Ishikawa (cell line): Measurements from ENCODE around the gene IL17RD.

Source experiments
- CEBPB ChIP-seq: IDR thresholded peaks from 2 replicates; pipeline ENCODE4 v1.6.1; 2012
- CREB1 ChIP-seq: IDR thresholded peaks from 2 replicates; pipeline ENCODE4 v1.6.1; 2012; ENCODE audit warnings: low read depth
- EGR1 ChIP-seq: IDR thresholded peaks from 2 replicates; pipeline ENCODE4 v1.6.1; 2012
- EP300 ChIP-seq: IDR thresholded peaks from 2 replicates; pipeline ENCODE4 v1.6.1; 2012; ENCODE audit warnings: borderline replicate concordance
- FOXM1 ChIP-seq: IDR thresholded peaks from 2 replicates; pipeline ENCODE4 v1.6.1; 2012; ENCODE audit warnings: low read depth, borderline replicate concordance
- NFIC ChIP-seq: IDR thresholded peaks from 2 replicates; pipeline ENCODE4 v1.6.1; 2012
- RAD21 ChIP-seq: IDR thresholded peaks from 2 replicates; pipeline ENCODE4 v1.6.1; 2012; ENCODE audit warnings: low read depth
- TAF1 ChIP-seq: IDR thresholded peaks from 2 replicates; pipeline ENCODE4 v1.6.1; 2012; ENCODE audit warnings: low read depth, mild to moderate bottlenecking
- TCF12 ChIP-seq: IDR thresholded peaks from 2 replicates; pipeline ENCODE4 v1.6.1; 2012; ENCODE audit warnings: low read depth
- TEAD4 ChIP-seq: IDR thresholded peaks from 2 replicates; pipeline ENCODE4 v1.6.1; 2012
- YY1 ChIP-seq: IDR thresholded peaks from 2 replicates; pipeline ENCODE4 v1.6.1; 2012; ENCODE audit warnings: low read depth
- ZBTB7A ChIP-seq: IDR thresholded peaks from 2 replicates; pipeline ENCODE4 v1.6.1; 2012; ENCODE audit warnings: low read depth
- TF ChIP-seq, protein P1 (sequence below): IDR thresholded peaks from 2 replicates; pipeline ENCODE4 v1.6.1; 2012
- TF ChIP-seq, protein P2 (sequence below): IDR thresholded peaks from 2 replicates; pipeline ENCODE4 v1.6.1; 2012
- TF ChIP-seq, protein P3 (sequence below): IDR thresholded peaks from 2 replicates; pipeline ENCODE4 v1.6.1; 2012; ENCODE audit warnings: low read depth, mild to moderate bottlenecking

Gene IL17RD

DNA sequence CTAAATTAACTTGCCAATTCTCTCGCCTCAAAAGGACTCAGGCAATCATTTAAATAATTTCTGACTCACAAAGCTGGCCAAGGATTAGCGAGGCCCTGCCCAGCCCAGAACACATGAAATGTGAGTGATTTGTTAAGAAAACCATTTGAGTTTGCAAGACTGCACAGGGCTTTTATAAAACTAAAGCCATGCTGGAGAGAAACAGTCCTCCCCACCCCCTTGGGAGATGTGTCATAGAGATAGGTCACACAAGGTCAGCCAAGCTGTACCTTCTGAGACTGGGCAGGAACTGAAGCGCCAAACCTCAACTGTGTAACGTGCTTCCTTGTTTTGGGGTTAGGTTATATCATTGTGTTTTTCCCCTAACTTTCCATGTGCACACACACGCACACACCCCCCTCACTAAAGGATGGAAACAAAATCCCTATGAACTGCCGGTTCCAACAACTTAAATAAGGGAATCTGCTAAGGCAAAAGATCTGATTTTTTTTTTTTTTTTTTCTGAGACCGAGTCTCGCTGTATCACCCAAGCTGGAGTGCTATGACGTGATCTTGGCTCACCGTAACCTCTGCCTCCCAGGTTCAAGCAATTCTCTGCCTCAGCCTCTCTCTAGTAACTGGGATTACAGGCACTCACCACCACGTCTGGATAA, 96.6 kb downstream of the IL17RD start:
- TF ChIP-seq FOXM1 (no peak; the same call in 1 of the 2 replicates), TCF12 (peak; percentile 40), NFIC (0 out of 2 replicates have a peak, but pooled peaks have one; percentile 15), TAF1 (no peak), CEBPB (no peak), CREB1 (no peak), ZBTB7A (no peak), YY1 (no peak), RAD21 (no peak), EP300 (peak; percentile 49; the same call in 1 of the 2 replicates), EGR1 (no peak), TEAD4 (peak; percentile 34; the same call in 1 of the 2 replicates)
- TF ChIP-seq, protein P1, sequence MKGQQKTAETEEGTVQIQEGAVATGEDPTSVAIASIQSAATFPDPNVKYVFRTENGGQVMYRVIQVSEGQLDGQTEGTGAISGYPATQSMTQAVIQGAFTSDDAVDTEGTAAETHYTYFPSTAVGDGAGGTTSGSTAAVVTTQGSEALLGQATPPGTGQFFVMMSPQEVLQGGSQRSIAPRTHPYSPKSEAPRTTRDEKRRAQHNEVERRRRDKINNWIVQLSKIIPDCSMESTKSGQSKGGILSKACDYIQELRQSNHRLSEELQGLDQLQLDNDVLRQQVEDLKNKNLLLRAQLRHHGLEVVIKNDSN: no peak
- TF ChIP-seq, protein P2, sequence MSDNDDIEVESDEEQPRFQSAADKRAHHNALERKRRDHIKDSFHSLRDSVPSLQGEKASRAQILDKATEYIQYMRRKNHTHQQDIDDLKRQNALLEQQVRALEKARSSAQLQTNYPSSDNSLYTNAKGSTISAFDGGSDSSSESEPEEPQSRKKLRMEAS: no peak
- TF ChIP-seq, protein P3, sequence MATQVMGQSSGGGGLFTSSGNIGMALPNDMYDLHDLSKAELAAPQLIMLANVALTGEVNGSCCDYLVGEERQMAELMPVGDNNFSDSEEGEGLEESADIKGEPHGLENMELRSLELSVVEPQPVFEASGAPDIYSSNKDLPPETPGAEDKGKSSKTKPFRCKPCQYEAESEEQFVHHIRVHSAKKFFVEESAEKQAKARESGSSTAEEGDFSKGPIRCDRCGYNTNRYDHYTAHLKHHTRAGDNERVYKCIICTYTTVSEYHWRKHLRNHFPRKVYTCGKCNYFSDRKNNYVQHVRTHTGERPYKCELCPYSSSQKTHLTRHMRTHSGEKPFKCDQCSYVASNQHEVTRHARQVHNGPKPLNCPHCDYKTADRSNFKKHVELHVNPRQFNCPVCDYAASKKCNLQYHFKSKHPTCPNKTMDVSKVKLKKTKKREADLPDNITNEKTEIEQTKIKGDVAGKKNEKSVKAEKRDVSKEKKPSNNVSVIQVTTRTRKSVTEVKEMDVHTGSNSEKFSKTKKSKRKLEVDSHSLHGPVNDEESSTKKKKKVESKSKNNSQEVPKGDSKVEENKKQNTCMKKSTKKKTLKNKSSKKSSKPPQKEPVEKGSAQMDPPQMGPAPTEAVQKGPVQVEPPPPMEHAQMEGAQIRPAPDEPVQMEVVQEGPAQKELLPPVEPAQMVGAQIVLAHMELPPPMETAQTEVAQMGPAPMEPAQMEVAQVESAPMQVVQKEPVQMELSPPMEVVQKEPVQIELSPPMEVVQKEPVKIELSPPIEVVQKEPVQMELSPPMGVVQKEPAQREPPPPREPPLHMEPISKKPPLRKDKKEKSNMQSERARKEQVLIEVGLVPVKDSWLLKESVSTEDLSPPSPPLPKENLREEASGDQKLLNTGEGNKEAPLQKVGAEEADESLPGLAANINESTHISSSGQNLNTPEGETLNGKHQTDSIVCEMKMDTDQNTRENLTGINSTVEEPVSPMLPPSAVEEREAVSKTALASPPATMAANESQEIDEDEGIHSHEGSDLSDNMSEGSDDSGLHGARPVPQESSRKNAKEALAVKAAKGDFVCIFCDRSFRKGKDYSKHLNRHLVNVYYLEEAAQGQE: no peak

DNA sequence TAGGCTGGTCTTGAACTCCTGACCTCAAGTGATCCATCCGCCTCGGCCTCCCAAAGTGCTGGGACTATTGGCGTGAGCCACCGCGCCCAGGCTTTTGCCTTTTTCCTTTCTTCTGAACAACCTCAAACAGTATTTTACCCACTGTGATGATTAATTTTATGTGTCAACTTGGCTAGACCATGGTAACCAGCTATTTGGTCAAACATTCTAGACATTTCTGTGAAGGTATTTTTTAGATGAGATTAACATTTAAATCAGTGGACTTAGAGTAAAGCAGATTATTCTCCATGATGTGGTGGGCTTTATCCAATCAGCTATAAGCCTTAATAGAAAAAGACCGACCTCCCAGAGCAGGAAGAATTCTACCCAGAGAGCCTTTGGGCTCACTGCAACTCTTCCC, 98.7 kb downstream of the IL17RD start:
- TF ChIP-seq NFIC (no peak), TEAD4 (no peak), TAF1 (no peak), YY1 (no peak), ZBTB7A (no peak), EGR1 (no peak), RAD21 (no peak), TCF12 (no peak), CEBPB (no peak), CREB1 (no peak)
- TF ChIP-seq, protein P2: no peak

DNA sequence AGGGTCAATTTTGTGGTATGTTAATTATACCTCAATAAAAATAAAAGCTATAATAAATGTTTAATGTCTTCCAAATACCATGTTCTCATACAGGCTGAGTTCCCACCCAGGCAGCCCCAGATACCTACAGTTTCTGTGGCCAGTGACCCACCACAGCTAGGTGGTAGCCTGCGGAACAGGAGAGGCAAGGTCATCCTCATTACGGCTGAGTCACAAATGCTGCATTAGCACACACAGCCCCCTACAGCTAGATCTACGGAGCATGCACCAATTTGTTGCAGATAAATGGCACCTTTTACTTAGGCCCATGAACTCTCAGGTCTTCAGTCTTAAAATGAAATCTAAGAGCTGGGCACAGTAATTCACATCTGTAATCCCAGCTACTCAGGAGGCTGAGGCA, 99.6 kb downstream of the IL17RD start:
- no peak for TF ChIP-seq FOXM1
- TF ChIP-seq CEBPB: no peak
- no peak for TF ChIP-seq RAD21
- TF ChIP-seq, protein P2: no peak
- TF ChIP-seq TEAD4: no peak
- no peak for TF ChIP-seq YY1
- TF ChIP-seq TCF12: no peak
- no peak for TF ChIP-seq EGR1
- TF ChIP-seq, protein P3: no peak
- no peak for TF ChIP-seq CREB1
- no peak for TF ChIP-seq TAF1
- TF ChIP-seq, protein P1: no peak

DNA sequence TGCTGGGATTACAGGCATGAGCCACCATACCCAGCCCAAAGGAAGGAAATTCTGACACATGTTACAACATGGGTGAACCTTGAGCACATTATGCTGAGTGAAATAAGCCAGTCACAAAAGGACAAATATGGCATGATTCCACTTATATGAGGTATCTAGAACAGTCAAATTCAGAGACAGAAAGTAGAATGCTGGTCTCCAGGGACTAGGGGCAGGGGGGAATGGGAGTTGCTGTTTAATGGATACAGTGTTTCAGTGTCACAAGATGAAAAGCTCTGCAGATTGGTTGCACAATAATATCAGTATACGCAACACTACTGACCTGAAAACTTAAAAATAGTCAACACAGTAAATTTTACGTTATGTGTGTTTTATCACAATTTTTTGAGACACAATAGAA, 100.6 kb downstream of the IL17RD start:
- TF ChIP-seq, protein P2: no peak
- TF ChIP-seq EP300: no peak
- TF ChIP-seq, protein P1: no peak
- TF ChIP-seq RAD21: no peak
- TF ChIP-seq, protein P3: no peak
- TF ChIP-seq ZBTB7A: no peak
- no peak for TF ChIP-seq CREB1
- TF ChIP-seq TAF1: no peak
- TF ChIP-seq CEBPB: no peak
- no peak for TF ChIP-seq TCF12
- TF ChIP-seq FOXM1: no peak
- TF ChIP-seq EGR1: no peak
- TF ChIP-seq TEAD4: no peak
- TF ChIP-seq NFIC: no peak
- no peak for TF ChIP-seq YY1
